Mucosa of stomach (tissue), 1 donor: ENCODE data around the gene FAM200C.
A peak's percentile ranks its signal among the peaks of the same experiment; 100 is the strongest.

ENCODE experiments used
- H3K27me3 ChIP-seq: one replicate; pipeline ENCODE4 v1.7.0; 2013; ENCODE audit warnings: mild to moderate bottlenecking, low read length; ENCODE audit not compliant: control insufficient read depth, insufficient read depth
- H3K36me3 ChIP-seq: one replicate; pipeline ENCODE4 v1.7.0; 2013; ENCODE audit warnings: low read length; ENCODE audit not compliant: control insufficient read depth, insufficient read depth
- H3K4me1 ChIP-seq: one replicate; pipeline ENCODE4 v1.7.0; 2013; ENCODE audit warnings: mild to moderate bottlenecking, low read length; ENCODE audit not compliant: control insufficient read depth, insufficient read depth
- H3K4me3 ChIP-seq: one replicate; pipeline ENCODE4 v1.7.0; 2013; ENCODE audit warnings: low read length
- H3K9ac ChIP-seq: one replicate; pipeline ENCODE4 v1.7.0; 2013; ENCODE audit warnings: mild to moderate bottlenecking, low read length, moderate library complexity
- H3K9me3 ChIP-seq: one replicate; pipeline ENCODE4 v1.7.0; 2013; ENCODE audit warnings: mild to moderate bottlenecking, low read length, moderate library complexity; ENCODE audit not compliant: control insufficient read depth
- donor health status: Pancreatic carcinoma.

Gene FAM200C

DNA sequence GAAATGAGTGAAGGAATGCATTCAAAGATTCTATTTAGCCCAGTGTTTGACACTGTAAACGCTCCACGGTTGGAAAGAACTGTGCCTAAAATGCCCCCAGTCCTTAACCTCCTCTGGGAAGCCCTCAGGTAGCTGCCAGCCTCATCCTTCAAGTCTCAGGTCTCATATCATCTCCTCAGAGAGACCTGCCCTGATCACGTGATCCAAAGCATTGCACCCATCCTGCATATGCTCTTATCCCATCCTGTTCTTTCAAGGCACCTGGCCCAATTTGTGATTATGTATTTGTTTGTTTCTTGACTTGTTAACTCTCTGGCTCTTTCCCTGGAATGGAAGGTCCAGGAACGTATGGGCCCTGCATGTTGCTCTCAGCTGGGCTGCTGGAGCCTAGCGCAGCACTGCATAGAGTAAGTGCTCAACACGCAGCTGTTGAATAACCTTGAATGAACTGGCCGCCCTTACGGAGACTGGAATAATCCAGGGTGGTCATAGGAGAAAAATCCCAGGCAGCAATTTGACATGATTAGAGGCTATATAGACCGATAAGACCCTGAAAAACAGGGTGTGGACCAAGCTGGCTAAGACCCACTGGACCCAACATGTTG lies 38.1 kb downstream of the FAM200C start:
- H3K4me1 ChIP-seq = peaks cover 25% of the 10 kb centered on the region

GRCh38 chr5:160360310-160360709 lies 39.5 kb downstream of the FAM200C start:
- Histone ChIP-seq H3K36me3 (no peaks in the 10 kb centered on the region), H3K27me3 (no peaks in the 10 kb centered on the region), H3K9ac (no peak overlapping the region), H3K4me3 (no peak overlapping the region), H3K9me3 (no peaks in the 10 kb centered on the region), H3K4me1 (peaks cover 25% of the 10 kb centered on the region)

More for the DNA sequence above, 38.1 kb downstream of the FAM200C start:
- Histone ChIP-seq H3K9ac (no peak overlapping the region), H3K27me3 (no peaks in the 10 kb centered on the region), H3K36me3 (no peaks in the 10 kb centered on the region), H3K4me3 (no peak overlapping the region), H3K9me3 (no peaks in the 10 kb centered on the region)

- H3K4me3 ChIP-seq = no peak overlapping the region
- H3K4me1 ChIP-seq = peaks cover 25% of the 10 kb centered on the region
- no peaks in the 10 kb centered on the region for H3K9me3 ChIP-seq
- no peak overlapping the region for H3K9ac ChIP-seq
- H3K27me3 ChIP-seq = no peaks in the 10 kb centered on the region
- no peaks in the 10 kb centered on the region for H3K36me3 ChIP-seq
Observed at GRCh38 chr5:160359816-160360215, 40.0 kb downstream of the FAM200C start.

DNA sequence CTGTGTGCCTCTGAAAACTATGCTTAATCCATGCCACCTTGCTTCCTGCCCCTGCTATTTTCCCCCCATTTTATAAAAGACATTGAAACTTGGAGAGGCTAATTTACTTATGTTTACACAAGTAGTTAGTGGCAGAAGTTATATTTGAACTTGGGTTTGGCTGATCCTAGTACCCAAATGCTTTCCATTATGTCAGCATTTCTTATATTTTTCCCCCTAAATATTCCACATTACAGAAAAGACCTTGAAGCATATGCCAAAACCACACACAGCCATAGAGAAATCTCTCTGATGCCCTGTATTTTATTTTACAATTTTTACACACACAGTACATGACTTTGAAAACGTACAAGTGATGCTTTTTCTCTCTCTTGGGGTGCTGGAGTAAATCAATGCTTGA lies 40.6 kb downstream of the FAM200C start:
- Histone ChIP-seq H3K36me3 (no peaks in the 10 kb centered on the region), H3K4me3 (no peak overlapping the region), H3K9ac (no peak overlapping the region), H3K4me1 (peaks cover 25% of the 10 kb centered on the region), H3K9me3 (no peaks in the 10 kb centered on the region), H3K27me3 (no peaks in the 10 kb centered on the region)

DNA sequence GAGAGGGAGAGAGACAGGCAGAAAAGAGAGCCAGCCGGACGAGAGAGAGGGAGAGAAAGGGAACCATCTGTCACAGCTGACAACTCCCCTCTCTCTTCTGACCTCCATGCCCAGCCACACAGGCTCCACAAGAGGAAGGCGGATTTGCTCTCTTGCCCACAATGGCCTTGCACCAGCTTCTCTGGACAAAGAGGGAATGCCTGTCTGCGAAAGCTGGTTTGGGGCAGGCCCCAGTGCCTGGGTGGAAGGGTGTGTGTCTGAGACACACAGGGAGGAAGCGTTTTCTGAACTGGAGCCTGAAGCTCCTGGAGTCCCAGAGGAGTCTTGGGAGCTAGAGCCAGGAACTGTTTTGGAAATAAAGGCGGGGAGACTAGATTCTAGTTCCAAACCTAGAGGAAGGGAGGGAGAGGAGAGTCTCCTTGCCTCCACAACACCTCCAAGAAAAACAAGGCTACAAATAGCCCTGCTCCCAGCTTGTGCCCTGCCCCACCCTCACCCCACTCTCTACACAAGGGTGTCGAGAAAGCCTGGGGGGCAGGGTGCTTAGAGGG lies 41.9 kb downstream of the FAM200C start:
- no peak overlapping the region for H3K4me3 ChIP-seq
- peaks cover 25% of the 10 kb centered on the region for H3K4me1 ChIP-seq
- H3K36me3 ChIP-seq = no peaks in the 10 kb centered on the region
- H3K9ac ChIP-seq = peak overlapping the region; percentile 30
- no peaks in the 10 kb centered on the region for H3K9me3 ChIP-seq
- no peaks in the 10 kb centered on the region for H3K27me3 ChIP-seq

- H3K36me3 ChIP-seq = no peaks in the 10 kb centered on the region
- no peak overlapping the region for H3K4me3 ChIP-seq
- no peaks in the 10 kb centered on the region for H3K27me3 ChIP-seq
- peaks cover 25% of the 10 kb centered on the region for H3K4me1 ChIP-seq
- H3K9me3 ChIP-seq = no peaks in the 10 kb centered on the region
- peak overlapping the region; percentile 30 for H3K9ac ChIP-seq
Observed at GRCh38 chr5:160357394-160357793, 42.5 kb downstream of the FAM200C start.

GRCh38 chr5:160356550-160357347 lies 43.1 kb downstream of the FAM200C start:
- no peaks in the 10 kb centered on the region for H3K9me3 ChIP-seq
- H3K4me1 ChIP-seq = peaks cover 25% of the 10 kb centered on the region
- no peak overlapping the region for H3K9ac ChIP-seq
- no peak overlapping the region for H3K4me3 ChIP-seq
- no peaks in the 10 kb centered on the region for H3K27me3 ChIP-seq
- H3K36me3 ChIP-seq = no peaks in the 10 kb centered on the region

DNA sequence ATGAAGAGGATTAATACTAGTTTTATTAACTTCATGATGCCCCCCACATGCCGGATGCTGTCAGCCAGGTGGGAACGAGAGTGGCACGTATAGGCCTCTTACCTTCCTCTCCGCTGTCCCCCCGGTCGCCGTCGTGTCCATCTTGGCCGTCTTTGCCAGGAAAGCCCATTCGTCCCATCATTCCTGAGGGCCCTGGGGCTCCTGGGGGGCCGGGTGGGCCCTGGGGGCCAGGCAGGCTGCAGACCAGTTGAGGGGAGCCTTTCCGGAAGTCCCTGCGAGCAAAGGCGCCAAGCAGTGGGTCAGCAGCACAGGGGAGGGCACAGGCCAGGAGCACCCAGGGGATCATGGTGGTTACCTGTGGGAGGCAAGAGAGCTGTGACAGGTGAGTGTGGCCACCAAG lies 45.2 kb downstream of the FAM200C start:
- Histone ChIP-seq H3K9me3 (no peaks in the 10 kb centered on the region), H3K9ac (no peak overlapping the region), H3K4me1 (peaks cover 13% of the 10 kb centered on the region), H3K36me3 (no peaks in the 10 kb centered on the region), H3K4me3 (no peak overlapping the region), H3K27me3 (no peaks in the 10 kb centered on the region)

GRCh38 chr5:160353379-160353778 lies 46.5 kb downstream of the FAM200C start:
- no peaks in the 10 kb centered on the region for H3K27me3 ChIP-seq
- H3K4me3 ChIP-seq = no peak overlapping the region
- no peaks in the 10 kb centered on the region for H3K36me3 ChIP-seq
- peaks cover 5% of the 10 kb centered on the region for H3K4me1 ChIP-seq
- H3K9ac ChIP-seq = no peak overlapping the region
- H3K9me3 ChIP-seq = no peaks in the 10 kb centered on the region

DNA sequence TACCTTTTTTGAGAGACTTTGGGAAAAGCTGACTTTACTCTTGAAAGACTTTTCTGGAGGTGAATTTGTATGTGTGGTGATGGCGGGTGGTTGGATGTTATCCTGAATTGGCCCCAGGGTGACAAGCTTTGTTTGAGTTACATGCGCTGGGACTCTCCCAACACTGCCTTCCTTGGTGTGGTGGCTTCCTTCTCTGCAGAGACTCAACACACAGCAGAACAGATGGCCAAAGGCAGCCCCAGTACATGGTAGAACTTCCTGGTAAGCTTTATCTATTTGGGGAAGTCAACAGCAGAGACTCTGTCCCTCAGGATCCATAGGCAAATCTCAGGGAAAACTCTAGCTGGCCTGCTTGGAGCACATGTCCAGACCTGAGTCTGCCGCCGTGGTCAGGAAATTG lies 47.5 kb downstream of the FAM200C start:
- no peak overlapping the region for H3K4me3 ChIP-seq
- no peaks in the 10 kb centered on the region for H3K9me3 ChIP-seq
- no peaks in the 10 kb centered on the region for H3K27me3 ChIP-seq
- H3K4me1 ChIP-seq = no peaks in the 10 kb centered on the region
- no peaks in the 10 kb centered on the region for H3K36me3 ChIP-seq
- H3K9ac ChIP-seq = no peak overlapping the region

GRCh38 chr5:160349935-160350303 lies 49.9 kb downstream of the FAM200C start:
- Histone ChIP-seq H3K27me3 (no peaks in the 10 kb centered on the region), H3K9ac (no peak overlapping the region), H3K4me3 (no peak overlapping the region), H3K36me3 (no peaks in the 10 kb centered on the region), H3K9me3 (no peaks in the 10 kb centered on the region), H3K4me1 (no peaks in the 10 kb centered on the region)

GRCh38 chr5:160349249-160349934 lies 50.5 kb downstream of the FAM200C start:
- H3K9me3 ChIP-seq = no peaks in the 10 kb centered on the region
- H3K27me3 ChIP-seq = no peaks in the 10 kb centered on the region
- no peaks in the 10 kb centered on the region for H3K4me1 ChIP-seq
- no peak overlapping the region for H3K9ac ChIP-seq
- no peaks in the 10 kb centered on the region for H3K36me3 ChIP-seq
- H3K4me3 ChIP-seq = no peak overlapping the region
